Stimulated activated CD4-positive, alpha-beta T cell treated with anti-CD3 and anti-CD28 coated beads, TNF-alpha, amount 100 ng/mL, for 1 hour (primary cell): ENCODE results near the gene TNXB.
"Not testable (repeated sequence)": the region's sequence is repeated elsewhere in the genome, so short reads cannot be mapped to it uniquely, and the experiment has no call there.

Experiments used
- DNase-seq, 3 donors: peaks; one replicate each; pipeline ENCODE4 v3.0.0-alpha.2; 2020; ENCODE audit warnings: low read depth in 3 of 3, low spot score in 1 of 3

Gene TNXB

GRCh38 chr6:32086661-32087573 lies 22.2 kb downstream of the TNXB start:
- DNase-seq = no peak

- no peak for DNase-seq
Measured at GRCh38 chr6:32085759-32086459, 23.2 kb downstream of the TNXB start.

GRCh38 chr6:32084780-32085179 lies 24.4 kb downstream of the TNXB start:
- no peak for DNase-seq

GRCh38 chr6:32083812-32084768 lies 25.0 kb downstream of the TNXB start:
- DNase-seq = no peak

GRCh38 chr6:32082935-32083334 lies 26.2 kb downstream of the TNXB start:
- DNase-seq = no peak

- no peak for DNase-seq
Measured at GRCh38 chr6:32082478-32082877, 26.7 kb downstream of the TNXB start.

GRCh38 chr6:32081168-32081990 lies 27.8 kb downstream of the TNXB start:
- no peak for DNase-seq

- DNase-seq = no peak
Measured at GRCh38 chr6:32079566-32080290, 29.4 kb downstream of the TNXB start.

GRCh38 chr6:32076321-32076809 lies 32.8 kb downstream of the TNXB start:
- DNase-seq = no peak

- DNase-seq = no peak
Measured at GRCh38 chr6:32075781-32076180, 33.4 kb downstream of the TNXB start.

- DNase-seq = no peak
Measured at GRCh38 chr6:32074996-32075532, 34.1 kb downstream of the TNXB start.

- DNase-seq = no peak
Measured at GRCh38 chr6:32073613-32074012, 35.5 kb downstream of the TNXB start.

- no peak for DNase-seq
Measured at GRCh38 chr6:32073101-32073500, 36.0 kb downstream of the TNXB start.

GRCh38 chr6:32070814-32071543 lies 38.2 kb downstream of the TNXB start:
- DNase-seq = no peak

GRCh38 chr6:32069878-32070515 lies 39.1 kb downstream of the TNXB start:
- no peak for DNase-seq

- no peak for DNase-seq
Measured at GRCh38 chr6:32069460-32069859, 39.7 kb downstream of the TNXB start.

GRCh38 chr6:32068867-32069266 lies 40.3 kb downstream of the TNXB start:
- DNase-seq = no peak

GRCh38 chr6:32068315-32068714 lies 40.8 kb downstream of the TNXB start:
- DNase-seq = not testable (repeated sequence)
